GM23248 (cell line): ENCODE results near the gene MAMDC2. TPM values are rescaled to one million over a fixed set of nuclear protein-coding genes. Genes with fewer than 3 reads are reported as not detected.

Experiments used
- DNase-seq: peaks from one replicate; pipeline ENCODE4 v3.0.0-alpha.2; 2015
- H2AFZ ChIP-seq: fragments of 200-600 bp; sonication (generic); 2 replicates; pipeline ENCODE4 v1.6.1; 2016; ENCODE audit warnings: antibody characterized with exemption
- H3F3A ChIP-seq: fragments of 200-600 bp; sonication (generic); 2 replicates; pipeline ENCODE4 v1.6.1; 2016; ENCODE audit warnings: mild to moderate bottlenecking, antibody characterized with exemption, mixed run types; ENCODE audit not compliant: insufficient read depth
- H3K27ac ChIP-seq: fragments of 200-600 bp; sonication (generic); 2 replicates; pipeline ENCODE4 v1.5.1; 2016; ENCODE audit warnings: mild to moderate bottlenecking
- H3K27me3 ChIP-seq: fragments of 200-600 bp; sonication (generic); replicated peaks from 2 replicates; pipeline ENCODE4 v1.6.1; 2016; ENCODE audit warnings: mild to moderate bottlenecking; ENCODE audit not compliant: insufficient read depth
- H3K36me3 ChIP-seq: fragments of 200-600 bp; sonication (generic); 2 replicates; pipeline ENCODE4 v1.6.1; 2016; ENCODE audit warnings: low read depth, mild to moderate bottlenecking
- H3K4me1 ChIP-seq: fragments of 200-600 bp; sonication (generic); 2 replicates; pipeline ENCODE4 v1.6.1; 2016; ENCODE audit warnings: mild to moderate bottlenecking; ENCODE audit not compliant: insufficient read depth
- H3K4me2 ChIP-seq: fragments of 200-600 bp; sonication (generic); one replicate; pipeline ENCODE4 v1.6.1; 2016; ENCODE audit warnings: mild to moderate bottlenecking; ENCODE audit not compliant: unreplicated experiment
- H3K4me3 ChIP-seq: fragments of 200-600 bp; sonication (generic); 2 replicates; pipeline ENCODE4 v1.5.1; 2016; ENCODE audit warnings: mild to moderate bottlenecking
- H3K79me2 ChIP-seq: fragments of 200-600 bp; sonication (generic); 2 replicates; pipeline ENCODE4 v1.6.1; 2016; ENCODE audit warnings: mild to moderate bottlenecking; ENCODE audit not compliant: insufficient read depth
- H3K9ac ChIP-seq: fragments of 200-600 bp; sonication (generic); 2 replicates; pipeline ENCODE4 v1.6.1; 2016; ENCODE audit warnings: mild to moderate bottlenecking
- H3K9me2 ChIP-seq: fragments of 200-600 bp; sonication (generic); 2 replicates; pipeline ENCODE4 v1.6.1; 2016; ENCODE audit warnings: mixed run types, mild to moderate bottlenecking, moderate library complexity; ENCODE audit not compliant: insufficient read depth
- H3K9me3 ChIP-seq: fragments of 200-600 bp; sonication (generic); one replicate; pipeline ENCODE4 v1.6.1; 2017; ENCODE audit warnings: low read depth
- H4K20me1 ChIP-seq: fragments of 200-600 bp; sonication (generic); 2 replicates; pipeline ENCODE4 v1.6.0; 2016; ENCODE audit not compliant: insufficient read depth
- EZH2 ChIP-seq: fragments of 200-600 bp; sonication (generic); IDR thresholded peaks from 2 replicates; pipeline ENCODE4 v1.6.1; 2018; ENCODE audit warnings: antibody characterized with exemption, mild to moderate bottlenecking; ENCODE audit not compliant: insufficient read depth, poor library complexity, severe bottlenecking
- EZH2phosphoT487 ChIP-seq: fragments of 200-600 bp; sonication (generic); IDR thresholded peaks from 2 replicates; pipeline ENCODE4 v1.6.1; 2018; ENCODE audit warnings: antibody characterized with exemption, moderate library complexity, mild to moderate bottlenecking, low read depth; ENCODE audit not compliant: insufficient read depth
- WGBS, 2 experiments: methylation state at CpG; one replicate each; pipeline ENCODE4 v1.1.6; 2015 to 2017; ENCODE audit warnings: low lambda C conversion rate in 2 of 2, low coverage in 1 of 2; ENCODE audit errors: missing lambda C conversion rate in 2 of 2; 5-methylcytosine and 5-hydroxymethylcytosine counted together
- in situ Hi-C: fragments of 300-500 bp; cut with MboI; formaldehyde crosslinking; loops from 2 replicates; pipeline ENCODE4 v1.15.0; 2020
- polyA plus RNA-seq: library from polyadenylated mRNA; unstranded; fragments of >200 nt; fragmentation: Nextera tagmentation; extraction: Ambion mirVana; gene quantifications from 2 replicates; pipeline ENCODE4 v1.2.1, GENCODE V29; 2016
- total RNA-seq: library from RNA; depleted of rRNA; stranded (reverse); fragments of >200 nt; shearing (Covaris generic); gene quantifications from 2 replicates; pipeline ENCODE4 v1.2.3, GENCODE V29; 2014

MAMDC2 gene
- total and polyA plus RNA-seq, 2 experiments from 2014 or later: 0.45 TPM; not detected in 1

- TF ChIP-seq EZH2 (no peak), EZH2phosphoT487 (no peak)
- no peak overlapping the region for H3K27ac ChIP-seq
- H3K4me2 ChIP-seq: no peak overlapping the region
- no peak overlapping the region for H3K9ac ChIP-seq
- no peaks in the 10 kb centered on the region for H3K79me2 ChIP-seq
- 92 to 93% methylated on average over 2 of the region's 2 CpGs for WGBS, 2 experiments
- in situ Hi-C loops: no loop called here
- H3F3A ChIP-seq: peaks cover 7% of the 10 kb centered on the region; the same call in 1 of the 2 replicates
- H4K20me1 ChIP-seq: no peaks in the 10 kb centered on the region
- DNase-seq: no peak
- H3K36me3 ChIP-seq: no peaks in the 10 kb centered on the region
- peaks cover 27% of the 10 kb centered on the region; the same call in 1 of the 2 replicates for H3K27me3 ChIP-seq
- no peaks in the 10 kb centered on the region for H3K9me3 ChIP-seq
- no peaks in the 10 kb centered on the region for H3K9me2 ChIP-seq
- H3K4me1 ChIP-seq: peaks cover 9% of the 10 kb centered on the region
- H2AFZ ChIP-seq: no peak overlapping the region
- H3K4me3 ChIP-seq: no peak overlapping the region
Measured at GRCh38 chr9:70007831-70008230, 35.8 kb upstream of the MAMDC2 start.

DNA sequence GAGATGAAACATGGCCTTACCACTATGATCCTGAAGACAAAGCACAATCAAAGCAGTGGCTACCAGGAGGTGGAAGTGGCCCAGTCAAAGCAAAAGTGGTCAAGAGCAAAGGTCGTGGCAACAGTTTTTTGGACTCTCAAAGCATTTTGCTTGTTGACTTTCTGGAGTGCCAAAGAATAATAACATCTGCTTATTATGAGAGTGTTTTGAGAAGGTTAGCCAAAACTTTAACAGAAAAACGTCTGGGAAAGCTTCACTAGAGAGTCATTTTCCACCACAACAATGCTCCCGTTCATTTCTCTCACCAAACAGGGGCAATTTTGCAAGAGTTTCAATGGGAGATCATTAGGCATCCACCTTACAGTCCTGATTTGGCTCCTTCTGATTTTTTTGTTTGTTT lies 33.6 kb upstream of the MAMDC2 start:
- no peaks in the 10 kb centered on the region for H4K20me1 ChIP-seq
- in situ Hi-C loops: no loop called here
- no peak overlapping the region for H2AFZ ChIP-seq
- H3K9me2 ChIP-seq: no peaks in the 10 kb centered on the region
- 10 to 14% methylated on average over 3 of the region's 3 CpGs for WGBS, 2 experiments
- H3K27me3 ChIP-seq: peaks cover 27% of the 10 kb centered on the region; the same call in 1 of the 2 replicates
- H3K36me3 ChIP-seq: no peaks in the 10 kb centered on the region
- H3K4me3 ChIP-seq: no peak overlapping the region
- H3K4me1 ChIP-seq: peaks cover 12% of the 10 kb centered on the region
- no peaks in the 10 kb centered on the region for H3F3A ChIP-seq
- H3K9me3 ChIP-seq: no peaks in the 10 kb centered on the region
- H3K4me2 ChIP-seq: no peak overlapping the region
- TF ChIP-seq EZH2 (no peak), EZH2phosphoT487 (no peak)
- no peaks in the 10 kb centered on the region for H3K79me2 ChIP-seq
- DNase-seq: no peak
- no peak overlapping the region for H3K27ac ChIP-seq
- no peak overlapping the region for H3K9ac ChIP-seq

DNA sequence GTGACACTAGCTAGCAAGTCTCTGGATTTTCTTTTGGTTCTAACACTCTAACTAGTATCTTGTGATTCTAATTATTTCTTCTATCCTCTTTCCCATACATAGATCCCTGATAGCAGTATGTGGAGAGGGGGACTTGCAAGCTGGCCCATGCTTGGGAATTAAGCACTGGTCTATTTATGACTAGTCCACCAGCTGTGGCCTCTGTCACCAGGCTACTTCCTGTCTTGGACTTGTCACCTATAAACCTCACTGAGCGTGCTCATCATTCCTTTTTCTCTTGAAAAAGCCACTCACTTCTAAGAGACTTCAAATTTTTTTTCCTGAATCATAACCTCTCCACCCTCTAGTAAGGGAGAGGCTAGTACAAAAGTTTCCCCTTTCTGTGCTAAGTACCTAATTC lies 32.3 kb upstream of the MAMDC2 start:
- DNase-seq: no peak
- no peak overlapping the region for H3K4me3 ChIP-seq
- H3K27me3 ChIP-seq: peaks cover 36% of the 10 kb centered on the region; the same call in 1 of the 2 replicates
- H3K9me2 ChIP-seq: no peaks in the 10 kb centered on the region
- no peaks in the 10 kb centered on the region for H3K9me3 ChIP-seq
- 90 to 100% methylated on average over 1 of the region's 1 CpG for WGBS, 2 experiments
- H3K27ac ChIP-seq: no peak overlapping the region
- no peaks in the 10 kb centered on the region for H3K79me2 ChIP-seq
- TF ChIP-seq EZH2 (no peak), EZH2phosphoT487 (no peak)
- H3K4me2 ChIP-seq: no peak overlapping the region
- in situ Hi-C loops: no loop called here
- H3F3A ChIP-seq: no peaks in the 10 kb centered on the region
- peaks cover 7% of the 10 kb centered on the region for H3K4me1 ChIP-seq
- no peaks in the 10 kb centered on the region for H4K20me1 ChIP-seq
- no peak overlapping the region for H3K9ac ChIP-seq
- no peaks in the 10 kb centered on the region for H3K36me3 ChIP-seq
- no peak overlapping the region for H2AFZ ChIP-seq

GRCh38 chr9:70012569-70012968 lies 31.1 kb upstream of the MAMDC2 start:
- H3K9me2 ChIP-seq: no peaks in the 10 kb centered on the region
- H3K79me2 ChIP-seq: no peaks in the 10 kb centered on the region
- peaks cover 40% of the 10 kb centered on the region; the same call in 1 of the 2 replicates for H3K27me3 ChIP-seq
- no peak overlapping the region for H3K4me3 ChIP-seq
- H3K4me1 ChIP-seq: 0 out of 2 replicates have a peak, but pooled peaks cover 5% of the 10 kb centered on the region
- no peak overlapping the region for H2AFZ ChIP-seq
- no peaks in the 10 kb centered on the region for H4K20me1 ChIP-seq
- no peak for DNase-seq
- in situ Hi-C loops: no loop called here
- TF ChIP-seq EZH2: no peak
- no peak for TF ChIP-seq EZH2phosphoT487
- 10 to 25% methylated on average over 1 of the region's 1 CpG for WGBS, 2 experiments
- no peaks in the 10 kb centered on the region for H3K36me3 ChIP-seq
- H3K4me2 ChIP-seq: no peak overlapping the region
- no peaks in the 10 kb centered on the region for H3K9me3 ChIP-seq
- H3K9ac ChIP-seq: no peak overlapping the region
- no peaks in the 10 kb centered on the region for H3F3A ChIP-seq
- no peak overlapping the region for H3K27ac ChIP-seq
